GM12874 (cell line): ENCODE results near the gene TNNI3K.

Source experiments
- TF ChIP-seq, protein P1 (sequence below): IDR thresholded peaks from 2 replicates; pipeline ENCODE4 v1.5.1; 2011; ENCODE audit warnings: low read depth, mild to moderate bottlenecking, control low read depth, low read length, moderate library complexity; ENCODE audit not compliant: insufficient read depth

Gene TNNI3K

GRCh38 chr1:74590288-74590687 lies 355.1 kb downstream of the TNNI3K start:
- TF ChIP-seq, protein P1, sequence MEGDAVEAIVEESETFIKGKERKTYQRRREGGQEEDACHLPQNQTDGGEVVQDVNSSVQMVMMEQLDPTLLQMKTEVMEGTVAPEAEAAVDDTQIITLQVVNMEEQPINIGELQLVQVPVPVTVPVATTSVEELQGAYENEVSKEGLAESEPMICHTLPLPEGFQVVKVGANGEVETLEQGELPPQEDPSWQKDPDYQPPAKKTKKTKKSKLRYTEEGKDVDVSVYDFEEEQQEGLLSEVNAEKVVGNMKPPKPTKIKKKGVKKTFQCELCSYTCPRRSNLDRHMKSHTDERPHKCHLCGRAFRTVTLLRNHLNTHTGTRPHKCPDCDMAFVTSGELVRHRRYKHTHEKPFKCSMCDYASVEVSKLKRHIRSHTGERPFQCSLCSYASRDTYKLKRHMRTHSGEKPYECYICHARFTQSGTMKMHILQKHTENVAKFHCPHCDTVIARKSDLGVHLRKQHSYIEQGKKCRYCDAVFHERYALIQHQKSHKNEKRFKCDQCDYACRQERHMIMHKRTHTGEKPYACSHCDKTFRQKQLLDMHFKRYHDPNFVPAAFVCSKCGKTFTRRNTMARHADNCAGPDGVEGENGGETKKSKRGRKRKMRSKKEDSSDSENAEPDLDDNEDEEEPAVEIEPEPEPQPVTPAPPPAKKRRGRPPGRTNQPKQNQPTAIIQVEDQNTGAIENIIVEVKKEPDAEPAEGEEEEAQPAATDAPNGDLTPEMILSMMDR, result no peak

- TF ChIP-seq, protein P1, result no peak
Measured at GRCh38 chr1:74591949-74592348, 356.8 kb downstream of the TNNI3K start.

- TF ChIP-seq, protein P1, result no peak
Measured at GRCh38 chr1:74592580-74593355, 357.6 kb downstream of the TNNI3K start.
